H1 (cell line): Measurements from ENCODE around the gene IGLL1. TPM values are rescaled to one million over a fixed set of nuclear protein-coding genes. Genes with fewer than 3 reads are reported as not detected.
"Not testable (repeated sequence)": the region's sequence is repeated elsewhere in the genome, so short reads cannot be mapped to it uniquely, and the experiment has no call there.

Source experiments
- CTCF ChIA-PET: fragments of 300-600 bp; sonication (Branson Sonifier 250); formaldehyde crosslinking; loops from one replicate; lab custom pipeline; 2021; ENCODE audit not compliant: partially characterized antibody; lab: Charles Lee
- POLR2A ChIA-PET: fragments of 300-600 bp; sonication (Branson Sonifier 250); formaldehyde crosslinking; loops from one replicate; lab custom pipeline; 2021; ENCODE audit warnings: inconsistent platforms; ENCODE audit not compliant: partially characterized antibody; lab: Charles Lee
- DNase-seq, 2 experiments: peaks; one replicate each; pipeline versions ENCODE4 v3.0.0 to v3.0.0-alpha.2; 2010 to 2022; ENCODE audit warnings: low spot score in 2 of 2, low read depth in 1 of 2, mixed read lengths in 1 of 2
- FAIRE-seq: peaks from 2 replicates; lab custom pipeline; 2011; peaks lifted over from hg19 to GRCh38; lab: Jason Lieb, UNC
- H2AFZ ChIP-seq: 2 replicates; pipeline ENCODE4 v1.8.1; 2012; ENCODE audit warnings: low read length, inconsistent platforms
- H2AK5ac ChIP-seq: 2 replicates; pipeline ENCODE4 v1.6.1; 2013; ENCODE audit warnings: low read depth, low read length
- H2BK120ac ChIP-seq: replicated peaks from 2 replicates; pipeline ENCODE3; 2013; ENCODE audit warnings: low read depth, low read length, inconsistent platforms
- H2BK12ac ChIP-seq: 2 replicates; pipeline ENCODE4 v1.6.1; 2013; ENCODE audit warnings: low read depth, low read length
- H2BK15ac ChIP-seq: 2 replicates; pipeline ENCODE4 v1.6.1; 2013; ENCODE audit warnings: low read length
- H2BK20ac ChIP-seq: 2 replicates; pipeline ENCODE4 v1.6.1; 2013; ENCODE audit warnings: low read length
- H2BK5ac ChIP-seq: 2 replicates; pipeline ENCODE4 v1.6.1; 2013; ENCODE audit warnings: low read depth, low read length
- H3K14ac ChIP-seq: 2 replicates; pipeline ENCODE4 v1.6.1; 2013; ENCODE audit warnings: inconsistent platforms; ENCODE audit not compliant: insufficient read length
- H3K18ac ChIP-seq: 2 replicates; pipeline ENCODE4 v1.6.1; 2013; ENCODE audit warnings: low read length; ENCODE audit errors: extremely low read depth
- H3K23ac ChIP-seq: 2 replicates; pipeline ENCODE4 v1.6.1; 2013; ENCODE audit warnings: inconsistent platforms; ENCODE audit not compliant: insufficient read length
- H3K23me2 ChIP-seq: 2 replicates; pipeline ENCODE4 v1.6.1; 2013; ENCODE audit warnings: low read depth, low read length
- H3K27ac ChIP-seq: 2 replicates; pipeline ENCODE4 v1.6.1; 2011; ENCODE audit warnings: low read depth, low read length, inconsistent platforms
- H3K27me3 ChIP-seq, 4 experiments: replicated peaks in 1 of 4; 1 replicate in 1 of 4; 2 replicates in 3 of 4; pipeline versions ENCODE4 v1.6.1 to v1.8.1; 2011 to 2013; ENCODE audit warnings: low read length in 3 of 4, mild to moderate bottlenecking in 3 of 4, inconsistent platforms in 2 of 4, mixed read lengths in 2 of 4, moderate library complexity in 1 of 4; ENCODE audit not compliant: control insufficient read depth in 3 of 4, insufficient read depth in 3 of 4; ENCODE audit errors: extremely low read depth in 1 of 4
- H3K36me3 ChIP-seq, 4 experiments: 2 replicates each; pipeline versions ENCODE4 v1.6.1 to v1.8.1; 2011 to 2013; ENCODE audit warnings: mild to moderate bottlenecking in 4 of 4, low read length in 3 of 4, moderate library complexity in 2 of 4, control low read depth in 1 of 4, inconsistent platforms in 1 of 4; ENCODE audit not compliant: insufficient read depth in 4 of 4, control insufficient read depth in 2 of 4
- H3K4ac ChIP-seq: replicated peaks from 2 replicates; pipeline ENCODE3; 2013; ENCODE audit warnings: low read length, low read depth, mixed read lengths, inconsistent platforms; ENCODE audit not compliant: insufficient read length
- H3K4me1 ChIP-seq, 4 experiments: replicated peaks in 1 of 4; 1 replicate in 1 of 4; 2 replicates in 3 of 4; pipeline versions ENCODE4 v1.6.1 to v1.8.1; 2011 to 2013; ENCODE audit warnings: low read length in 3 of 4, inconsistent platforms in 2 of 4, mixed read lengths in 1 of 4; ENCODE audit not compliant: insufficient read depth in 4 of 4, control insufficient read depth in 3 of 4
- H3K4me2 ChIP-seq, 2 experiments: 2 replicates each; pipeline versions ENCODE4 v1.6.1 to v1.8.1; 2011 to 2013; ENCODE audit warnings: low read depth in 2 of 2, low read length in 2 of 2, control low read depth in 1 of 2, inconsistent platforms in 1 of 2, mild to moderate bottlenecking in 1 of 2; ENCODE audit not compliant: insufficient read depth in 1 of 2
- H3K4me3 ChIP-seq, 4 experiments: fragments of 200-600, 300-600 bp in 1 of 4; sonication (generic), shearing (Covaris generic), sonication (Bioruptor Twin) in 1 of 4; 2 replicates each; pipeline versions ENCODE4 v1.5.1 to v1.8.1; 2011 to 2016; ENCODE audit warnings: low read length in 4 of 4, low read depth in 3 of 4, control low read depth in 2 of 4, inconsistent platforms in 2 of 4, mild to moderate bottlenecking in 2 of 4, mixed read lengths in 1 of 4, moderate library complexity in 1 of 4; ENCODE audit not compliant: insufficient read depth in 2 of 4; ENCODE audit errors: extremely low read depth in 1 of 4
- H3K56ac ChIP-seq: replicated peaks from 2 replicates; pipeline ENCODE3; 2013; ENCODE audit warnings: low read depth, mild to moderate bottlenecking, mixed read lengths, low read length, inconsistent platforms; ENCODE audit not compliant: insufficient read length
- H3K79me1 ChIP-seq: 2 replicates; pipeline ENCODE4 v1.6.1; 2013; ENCODE audit warnings: low read depth, low read length, control low read depth
- H3K79me2 ChIP-seq, 2 experiments: 2 replicates each; pipeline versions ENCODE4 v1.6.1 to v1.8.1; 2012 to 2013; ENCODE audit warnings: low read length in 2 of 2, mild to moderate bottlenecking in 2 of 2, inconsistent platforms in 1 of 2; ENCODE audit not compliant: insufficient read depth in 2 of 2, control insufficient read depth in 1 of 2
- H3K9ac ChIP-seq, 4 experiments: replicated peaks in 1 of 4; 1 replicate in 1 of 4; 2 replicates in 3 of 4; pipeline versions ENCODE4 v1.6.1 to v1.8.1; 2011 to 2013; ENCODE audit warnings: low read depth in 3 of 4, low read length in 3 of 4, control low read depth in 2 of 4, mild to moderate bottlenecking in 2 of 4, moderate library complexity in 2 of 4, inconsistent platforms in 1 of 4; ENCODE audit errors: extremely low read depth in 1 of 4
- H3K9me3 ChIP-seq, 2 experiments: 2 replicates each; pipeline versions ENCODE4 v1.6.1 to v1.8.1; 2012 to 2013; ENCODE audit warnings: mild to moderate bottlenecking in 2 of 2, moderate library complexity in 2 of 2, control low read depth in 1 of 2, inconsistent platforms in 1 of 2, low read depth in 1 of 2, low read length in 1 of 2, mixed read lengths in 1 of 2; ENCODE audit not compliant: insufficient read depth in 2 of 2
- H4K20me1 ChIP-seq, 2 experiments: replicated peaks in 1 of 2; 2 replicates each; pipeline versions ENCODE3 to v1.8.1; 2011 to 2013; ENCODE audit warnings: inconsistent platforms in 2 of 2, low read length in 2 of 2, mild to moderate bottlenecking in 1 of 2; ENCODE audit not compliant: insufficient read depth in 2 of 2, control insufficient read depth in 1 of 2
- H4K5ac ChIP-seq: 2 replicates; pipeline ENCODE4 v1.6.1; 2013; ENCODE audit warnings: low read length, low read depth, mixed read lengths, inconsistent platforms; ENCODE audit not compliant: insufficient read length
- H4K8ac ChIP-seq: 2 replicates; pipeline ENCODE4 v1.8.0; 2013; ENCODE audit warnings: mild to moderate bottlenecking, moderate library complexity, low read length, inconsistent platforms; ENCODE audit not compliant: insufficient read depth; ENCODE audit errors: extremely low read depth
- H4K91ac ChIP-seq: replicated peaks from 2 replicates; pipeline ENCODE3; 2013; ENCODE audit warnings: low read length, mixed read lengths, inconsistent platforms; ENCODE audit not compliant: insufficient read length
- WGBS, 2 experiments: shearing (Covaris generic) in 1 of 2; methylation state at CpG; one replicate each; pipeline versions ENCODE4 v1.1.6 to v1.1.7; 2013 to 2015; ENCODE audit warnings: low lambda C conversion rate in 2 of 2, mixed read lengths in 2 of 2, inconsistent platforms in 1 of 2, low coverage in 1 of 2, missing lambda C conversion rate in 1 of 2; ENCODE audit not compliant: insufficient replicate concordance in 2 of 2, insufficient coverage in 1 of 2, insufficient read length in 1 of 2; ENCODE audit errors: extremely low coverage in 1 of 2, missing lambda C conversion rate in 1 of 2; 5-methylcytosine and 5-hydroxymethylcytosine counted together
- polyA plus RNA-seq, 7 experiments: library from polyadenylated mRNA; depleted of rRNA in 3 of 7; stranded (reverse) in 5 of 7; unstranded in 2 of 7; fragments of >200 nt in 5 of 7; fragments of 200-250 nt in 2 of 7; gene quantifications; 1 replicate in 5 of 7; 2 replicates in 1 of 7; 4 replicates in 1 of 7; pipeline versions ENCODE4 v1.2.1 to v1.2.3, GENCODE V29; 2011 to 2013; ENCODE audit warnings: missing spikeins in 2 of 7, mixed read lengths in 2 of 7
- total RNA-seq: library from RNA; stranded (reverse); fragmentation: NEBNext Ultra II Directional; extraction: Animal tissue kit (Norgen Biotek cat#: 25700); gene quantifications from 2 replicates; pipeline ENCODE4 v1.2.1, GENCODE V29; 2021

Gene IGLL1
- total and polyA plus RNA-seq, 2 of the 8 experiments (the other 6 are each of a cell fraction or from before 2014, with no cell fraction given): not detected

DNA sequence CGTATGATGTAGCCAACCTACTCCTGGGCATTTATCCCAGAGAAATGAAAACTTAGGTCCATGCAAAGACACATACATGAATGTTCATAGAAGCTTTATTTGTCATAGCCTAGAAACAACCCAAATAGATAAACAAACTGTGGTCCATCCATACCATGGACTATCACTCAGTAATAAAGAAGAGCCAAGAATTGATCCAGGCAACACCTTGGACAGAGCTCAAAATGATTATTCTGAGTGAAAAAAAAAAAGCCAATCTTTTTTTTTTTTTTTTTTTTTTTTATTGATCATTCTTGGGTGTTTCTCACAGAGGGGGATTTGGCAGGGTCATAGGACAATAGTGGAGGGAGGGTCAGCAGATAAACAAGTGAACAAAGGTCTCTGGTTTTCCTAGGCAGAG, 19.9 kb downstream of the IGLL1 start:
- H3K4me3 ChIP-seq, H4K8ac ChIP-seq, H2AK5ac ChIP-seq, H3K18ac ChIP-seq, H2BK120ac ChIP-seq, H3K14ac ChIP-seq, H3K4me2 ChIP-seq, H2BK12ac ChIP-seq, DNase-seq, POLR2A ChIA-PET, H2BK5ac ChIP-seq, H3K79me2 ChIP-seq, H3K36me3 ChIP-seq, H2BK15ac ChIP-seq, H3K23me2 ChIP-seq, FAIRE-seq, H3K27ac ChIP-seq, H3K23ac ChIP-seq, H3K79me1 ChIP-seq, H3K4ac ChIP-seq, H4K91ac ChIP-seq, H3K56ac ChIP-seq, H4K5ac ChIP-seq, H3K9ac ChIP-seq, H3K4me1 ChIP-seq, H4K20me1 ChIP-seq, H3K9me3 ChIP-seq, H3K27me3 ChIP-seq, H2BK20ac ChIP-seq, H2AFZ ChIP-seq: not testable (repeated sequence)
- CTCF ChIA-PET: interaction anchor here (0.6 to 1.3 kb wide), 4 partner anchors 10 to 1847 kb away, joined by 3 to 4 read pairs (median 3); no protein-coding TSS in a partner anchor
- 91% methylated on average over 1 of the region's 1 CpG; no CpG with 5 or more reads in 1 of the 2 experiments for WGBS, 2 experiments
